ENCODE data around the gene CLTA. TPM values are rescaled to one million over a fixed set of nuclear protein-coding genes. Genes with fewer than 3 reads are reported as not detected.

The CLTA gene
- total and polyA plus RNA-seq, 2 experiments from 2014 or later = 218 to 240 TPM

GRCh38 chr9:36161187-36161586 lies 29.5 kb upstream of the CLTA start:
- H3K9me3 ChIP-seq (ENCODE audit: low read depth) = no peaks in the 10 kb centered on the region
- peaks cover 50% of the 10 kb centered on the region for H3F3A ChIP-seq (ENCODE audit: insufficient read depth)
- H2AFZ ChIP-seq = no peak overlapping the region
- no peak overlapping the region for H3K4me3 ChIP-seq
- TF ChIP-seq EZH2 (IDR thresholded peaks at IDR 0.05; ENCODE audit: insufficient read depth, poor library complexity, severe bottlenecking) (no peak), EZH2phosphoT487 (IDR thresholded peaks at IDR 0.05; ENCODE audit: insufficient read depth, low read depth) (no peak)
- H3K36me3 ChIP-seq (ENCODE audit: low read depth) = no peaks in the 10 kb centered on the region
- DNase-seq = peak; percentile 70
- no peaks in the 10 kb centered on the region for H4K20me1 ChIP-seq (ENCODE audit: insufficient read depth)
- H3K79me2 ChIP-seq (ENCODE audit: insufficient read depth) = no peaks in the 10 kb centered on the region
- in situ Hi-C loops (cut with MboI) = no loop called here
- no peaks in the 10 kb centered on the region for H3K9me2 ChIP-seq (ENCODE audit: insufficient read depth)
- 0 to 5% methylated on average over 2 of the region's 2 CpGs for WGBS, 2 experiments (ENCODE audit: low coverage in 1 of 2, low lambda C conversion rate in 2 of 2, missing lambda C conversion rate in 2 of 2)
- H3K9ac ChIP-seq = no peak overlapping the region
- no peaks in the 10 kb centered on the region for H3K27me3 ChIP-seq (replicated peaks; ENCODE audit: insufficient read depth)
- peak overlapping the region; percentile 29 for H3K4me2 ChIP-seq (ENCODE audit: unreplicated experiment)
- peaks cover 59% of the 10 kb centered on the region for H3K4me1 ChIP-seq (ENCODE audit: insufficient read depth)
- H3K27ac ChIP-seq = peak overlapping the region; percentile 27

GRCh38 chr9:36162211-36162738 lies 28.4 kb upstream of the CLTA start:
- no peak for DNase-seq
- Histone ChIP-seq H2AFZ (no peak overlapping the region), H3K4me3 (no peak overlapping the region), H4K20me1 (ENCODE audit: insufficient read depth) (no peaks in the 10 kb centered on the region), H3K79me2 (ENCODE audit: insufficient read depth) (no peaks in the 10 kb centered on the region), H3K4me2 (ENCODE audit: unreplicated experiment) (no peak overlapping the region), H3K36me3 (ENCODE audit: low read depth) (no peaks in the 10 kb centered on the region), H3K9ac (no peak overlapping the region), H3K9me2 (ENCODE audit: insufficient read depth) (no peaks in the 10 kb centered on the region), H3K4me1 (ENCODE audit: insufficient read depth) (peaks cover 59% of the 10 kb centered on the region), H3K9me3 (ENCODE audit: low read depth) (no peaks in the 10 kb centered on the region), H3F3A (ENCODE audit: insufficient read depth) (peaks cover 50% of the 10 kb centered on the region), H3K27ac (no peak overlapping the region), H3K27me3 (replicated peaks; ENCODE audit: insufficient read depth) (no peaks in the 10 kb centered on the region)
- WGBS, 2 experiments (ENCODE audit: low coverage in 1 of 2, low lambda C conversion rate in 2 of 2, missing lambda C conversion rate in 2 of 2) = 88 to 90% methylated on average over 17 of the region's 17 CpGs
- TF ChIP-seq EZH2phosphoT487 (IDR thresholded peaks at IDR 0.05; ENCODE audit: insufficient read depth, low read depth) (no peak), EZH2 (IDR thresholded peaks at IDR 0.05; ENCODE audit: insufficient read depth, poor library complexity, severe bottlenecking) (no peak)
- in situ Hi-C loops (cut with MboI) = no loop called here

GRCh38 chr9:36163049-36163785 lies 27.5 kb upstream of the CLTA start:
- WGBS, 2 experiments (ENCODE audit: low coverage in 1 of 2, low lambda C conversion rate in 2 of 2, missing lambda C conversion rate in 2 of 2) = 0 to 6% methylated on average over 9 of the region's 9 CpGs
- no peak overlapping the region for H3K4me3 ChIP-seq
- H3K79me2 ChIP-seq (ENCODE audit: insufficient read depth) = no peaks in the 10 kb centered on the region
- peak overlapping the region; percentile 32 for H3K4me2 ChIP-seq (ENCODE audit: unreplicated experiment)
- H3F3A ChIP-seq (ENCODE audit: insufficient read depth) = peaks cover 49% of the 10 kb centered on the region
- H4K20me1 ChIP-seq (ENCODE audit: insufficient read depth) = no peaks in the 10 kb centered on the region
- H3K27ac ChIP-seq = peak overlapping the region; percentile 72
- H3K9ac ChIP-seq = peak overlapping the region; percentile 48
- in situ Hi-C loops (cut with MboI) = no loop called here
- H2AFZ ChIP-seq = peak overlapping the region; percentile 58
- TF ChIP-seq EZH2 (IDR thresholded peaks at IDR 0.05; ENCODE audit: insufficient read depth, poor library complexity, severe bottlenecking) (no peak), EZH2phosphoT487 (IDR thresholded peaks at IDR 0.05; ENCODE audit: insufficient read depth, low read depth) (no peak)
- H3K27me3 ChIP-seq (replicated peaks; ENCODE audit: insufficient read depth) = no peaks in the 10 kb centered on the region
- H3K9me3 ChIP-seq (ENCODE audit: low read depth) = no peaks in the 10 kb centered on the region
- no peaks in the 10 kb centered on the region for H3K36me3 ChIP-seq (ENCODE audit: low read depth)
- H3K4me1 ChIP-seq (ENCODE audit: insufficient read depth) = peaks cover 55% of the 10 kb centered on the region
- no peaks in the 10 kb centered on the region for H3K9me2 ChIP-seq (ENCODE audit: insufficient read depth)
- DNase-seq = peak; percentile 47

DNA sequence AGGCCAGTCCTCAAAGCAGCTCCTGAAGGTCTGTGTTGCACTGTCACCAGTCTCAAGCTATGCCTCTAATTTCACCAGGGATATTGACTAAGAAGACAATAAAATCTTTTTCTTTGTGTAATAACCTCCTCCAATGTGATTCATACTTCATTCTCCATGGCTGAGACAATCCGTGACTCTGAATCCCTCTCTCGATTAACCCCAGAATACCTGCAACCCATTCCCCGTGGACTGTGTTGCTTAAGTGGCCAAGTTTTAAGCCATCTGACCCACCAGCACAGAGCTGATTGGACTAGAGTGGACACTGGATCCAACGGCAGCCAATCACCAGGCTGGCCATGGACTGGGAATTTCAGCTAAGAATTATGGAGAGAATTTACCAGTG lies 26.9 kb upstream of the CLTA start:
- H3K4me2 ChIP-seq (ENCODE audit: unreplicated experiment) = peak overlapping the region; percentile 32
- H3K79me2 ChIP-seq (ENCODE audit: insufficient read depth) = no peaks in the 10 kb centered on the region
- H3K36me3 ChIP-seq (ENCODE audit: low read depth) = no peaks in the 10 kb centered on the region
- H3K9me2 ChIP-seq (ENCODE audit: insufficient read depth) = no peaks in the 10 kb centered on the region
- in situ Hi-C loops (cut with MboI) = no loop called here
- peaks cover 44% of the 10 kb centered on the region; the same call in 1 of the 2 replicates for H3F3A ChIP-seq (ENCODE audit: insufficient read depth)
- H4K20me1 ChIP-seq (ENCODE audit: insufficient read depth) = no peaks in the 10 kb centered on the region
- peak overlapping the region; percentile 58 for H2AFZ ChIP-seq
- H3K9me3 ChIP-seq (ENCODE audit: low read depth) = no peaks in the 10 kb centered on the region
- peak overlapping the region; percentile 72 for H3K27ac ChIP-seq
- H3K9ac ChIP-seq = peak overlapping the region; percentile 48; the same call in 1 of the 2 replicates
- no peaks in the 10 kb centered on the region for H3K27me3 ChIP-seq (replicated peaks; ENCODE audit: insufficient read depth)
- no peak overlapping the region for H3K4me3 ChIP-seq
- TF ChIP-seq EZH2 (IDR thresholded peaks at IDR 0.05; ENCODE audit: insufficient read depth, poor library complexity, severe bottlenecking) = no peak
- TF ChIP-seq EZH2phosphoT487 (IDR thresholded peaks at IDR 0.05; ENCODE audit: insufficient read depth, low read depth) = no peak
- peaks cover 49% of the 10 kb centered on the region for H3K4me1 ChIP-seq (ENCODE audit: insufficient read depth)
- DNase-seq = peak; percentile 83
- 1 to 2% methylated on average over 4 of the region's 4 CpGs for WGBS, 2 experiments (ENCODE audit: low coverage in 1 of 2, low lambda C conversion rate in 2 of 2, missing lambda C conversion rate in 2 of 2)
